ENCODE results near the gene WRAP53. TPM values are rescaled to one million over a fixed set of nuclear protein-coding genes. Genes with fewer than 3 reads are reported as not detected.
A peak's percentile ranks its signal among the peaks of the same experiment; 100 is the strongest.

WRAP53 gene
- total RNA-seq, 1 donor from 2014 or later = 14.9 TPM

DNA sequence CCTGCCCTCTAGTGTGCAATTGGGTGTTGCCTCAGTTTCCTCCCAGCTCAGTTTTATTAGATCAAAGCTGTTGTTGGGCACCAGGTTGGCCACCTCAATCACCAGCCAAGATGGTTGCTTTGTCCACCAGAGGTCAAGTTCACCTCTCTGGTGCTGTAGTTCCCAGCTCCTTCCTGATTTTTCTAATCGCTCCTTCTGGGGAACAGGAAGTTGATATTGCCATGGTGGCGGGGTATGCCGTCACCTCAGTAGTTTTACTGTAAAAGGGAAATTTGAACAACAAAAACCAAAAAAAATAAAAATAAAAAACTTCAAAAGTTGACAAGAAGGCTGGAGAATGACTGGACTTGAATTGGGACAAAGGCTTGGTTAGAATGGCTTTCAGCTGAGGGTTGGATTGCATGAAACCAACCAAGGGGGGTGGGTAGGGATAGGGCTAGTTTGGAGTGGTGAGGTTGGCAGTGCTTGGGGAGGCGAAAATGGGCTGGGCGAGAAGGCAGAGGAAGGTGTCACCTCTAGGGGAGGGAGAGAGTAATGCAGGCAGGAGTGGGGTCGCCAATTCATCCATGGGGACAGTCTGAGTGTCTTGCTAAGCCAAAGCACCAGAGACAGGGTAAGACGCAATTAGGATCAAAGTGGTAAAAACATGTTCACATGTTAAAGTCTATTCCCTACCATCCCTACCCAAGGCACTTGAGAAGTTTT, 22.9 kb downstream of the WRAP53 start:
- TF ChIP-seq, protein P1, sequence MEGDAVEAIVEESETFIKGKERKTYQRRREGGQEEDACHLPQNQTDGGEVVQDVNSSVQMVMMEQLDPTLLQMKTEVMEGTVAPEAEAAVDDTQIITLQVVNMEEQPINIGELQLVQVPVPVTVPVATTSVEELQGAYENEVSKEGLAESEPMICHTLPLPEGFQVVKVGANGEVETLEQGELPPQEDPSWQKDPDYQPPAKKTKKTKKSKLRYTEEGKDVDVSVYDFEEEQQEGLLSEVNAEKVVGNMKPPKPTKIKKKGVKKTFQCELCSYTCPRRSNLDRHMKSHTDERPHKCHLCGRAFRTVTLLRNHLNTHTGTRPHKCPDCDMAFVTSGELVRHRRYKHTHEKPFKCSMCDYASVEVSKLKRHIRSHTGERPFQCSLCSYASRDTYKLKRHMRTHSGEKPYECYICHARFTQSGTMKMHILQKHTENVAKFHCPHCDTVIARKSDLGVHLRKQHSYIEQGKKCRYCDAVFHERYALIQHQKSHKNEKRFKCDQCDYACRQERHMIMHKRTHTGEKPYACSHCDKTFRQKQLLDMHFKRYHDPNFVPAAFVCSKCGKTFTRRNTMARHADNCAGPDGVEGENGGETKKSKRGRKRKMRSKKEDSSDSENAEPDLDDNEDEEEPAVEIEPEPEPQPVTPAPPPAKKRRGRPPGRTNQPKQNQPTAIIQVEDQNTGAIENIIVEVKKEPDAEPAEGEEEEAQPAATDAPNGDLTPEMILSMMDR (conservative IDR thresholded peaks at IDR 0.05; ENCODE audit: low read depth, low read length) = peak; percentile 17
- DNase-seq (ENCODE audit: low read depth) = no peak
- H3K4me3 ChIP-seq (ENCODE audit: low read depth, low read length) = no peak overlapping the region

GRCh38 chr17:7712111-7712771, 24.0 kb downstream of the WRAP53 start:
- TF ChIP-seq, protein P1 (conservative IDR thresholded peaks at IDR 0.05; ENCODE audit: low read depth, low read length) = no peak
- no peak overlapping the region for H3K4me3 ChIP-seq (ENCODE audit: low read depth, low read length)
- no peak for DNase-seq (ENCODE audit: low read depth)

DNA sequence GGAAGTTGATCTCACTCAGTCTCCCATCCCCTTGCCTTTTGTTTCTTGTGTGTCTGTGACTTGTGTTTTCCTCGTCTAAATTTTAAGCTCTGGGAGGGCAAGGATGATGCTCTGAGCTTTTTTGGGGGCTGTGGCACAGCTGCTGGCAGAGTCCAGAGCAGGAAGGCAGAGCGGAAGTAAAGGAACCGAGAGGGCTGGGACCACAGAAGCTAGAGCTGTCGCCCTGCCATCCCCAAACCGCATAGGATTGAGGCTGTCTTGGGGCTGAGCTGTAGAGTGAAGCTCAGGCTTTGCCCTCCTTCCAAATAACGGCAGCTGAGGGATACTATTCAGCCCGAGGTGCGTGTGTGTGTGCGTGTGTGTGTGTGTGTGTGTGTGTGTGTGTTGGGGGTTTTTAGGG, 25.5 kb downstream of the WRAP53 start:
- TF ChIP-seq, protein P1 (conservative IDR thresholded peaks at IDR 0.05; ENCODE audit: low read depth, low read length) = no peak
- H3K4me3 ChIP-seq (ENCODE audit: low read depth, low read length) = no peak overlapping the region
- DNase-seq (ENCODE audit: low read depth) = no peak

DNA sequence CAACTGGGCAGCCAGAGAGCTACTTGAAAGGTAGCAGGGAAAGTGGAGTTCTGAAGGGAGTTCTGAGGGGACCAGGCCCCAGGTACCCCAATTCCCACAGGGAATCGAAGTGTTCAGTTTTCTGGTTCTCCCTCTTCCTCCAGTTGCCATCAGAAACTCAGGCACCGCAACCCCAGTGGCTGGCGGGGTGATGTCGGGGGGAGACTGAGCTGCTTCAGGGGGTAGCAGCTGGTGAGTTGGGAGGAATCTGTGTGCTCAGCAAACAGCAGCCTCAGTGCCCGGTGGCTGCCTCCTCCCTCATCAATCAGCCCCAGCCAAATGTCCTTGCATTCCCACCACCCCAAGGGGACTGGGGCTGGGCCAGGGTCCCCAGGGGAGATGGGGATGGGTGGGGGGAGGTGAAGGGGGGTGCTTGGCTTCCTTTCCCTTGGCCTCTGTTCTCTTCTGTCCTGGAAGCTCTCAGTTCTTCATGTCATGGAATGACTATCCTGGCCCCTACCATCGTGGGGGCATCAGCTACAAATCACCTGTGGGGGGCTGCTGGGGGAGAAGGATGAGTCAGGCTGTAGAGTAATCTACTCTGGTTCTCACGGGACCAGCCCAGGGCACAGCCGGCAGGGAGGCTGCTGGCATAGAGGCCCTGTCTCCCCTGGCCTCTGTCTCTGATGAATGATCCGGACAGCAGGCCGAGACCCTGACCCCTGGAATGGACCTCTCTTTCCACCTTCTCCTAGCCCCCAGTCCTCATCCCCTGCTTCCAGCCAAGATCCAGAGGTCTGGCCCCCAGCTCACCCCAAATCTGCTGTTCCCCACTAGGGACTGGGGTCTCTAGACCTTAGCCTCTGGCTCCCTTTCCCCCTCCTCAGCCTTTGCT, 26.7 kb downstream of the WRAP53 start:
- DNase-seq (ENCODE audit: low read depth) = no peak
- H3K4me3 ChIP-seq (ENCODE audit: low read depth, low read length) = no peak overlapping the region
- TF ChIP-seq, protein P1 (conservative IDR thresholded peaks at IDR 0.05; ENCODE audit: low read depth, low read length) = no peak

GRCh38 chr17:7715936-7716886, 27.9 kb downstream of the WRAP53 start:
- peak overlapping the region; percentile 80 for H3K4me3 ChIP-seq (ENCODE audit: low read depth, low read length)
- TF ChIP-seq, protein P1 (conservative IDR thresholded peaks at IDR 0.05; ENCODE audit: low read depth, low read length) = no peak
- no peak for DNase-seq (ENCODE audit: low read depth)

Measured in epithelial cell of proximal tubule (primary cell).